Head of caudate nucleus (tissue), 42 donors: Measurements from ENCODE around the gene CDKN2AIPNL.

Experiments
- DNase-seq, 42 donors: peaks; one replicate each; pipeline versions ENCODE4 v3.0.0 to v3.0.0-alpha.2; 2020 to 2021; ENCODE audit warnings: mixed read lengths in 7 of 42
- intact Hi-C: fragments of 100-400 bp; cut with DNase I; formaldehyde crosslinking; loops from one replicate; pipeline ENCODE4 v1.15.0; 2022

CDKN2AIPNL gene

GRCh38 chr5:134411546-134412266 is at the start of gene CDKN2AIPNL:
Gene CDKN2AIPNL (minus strand): TSS chr5:134411881. CDS start chr5:134411854, 27 bp downstream.
- DNase-seq, result peak; percentile 87 to 99 (median 97)
- intact Hi-C loops, result loop anchor here (2.0 to 5.0 kb wide), 2 partner anchors 39 to 111 kb away; partner anchors contain the start of gene UBE2B

- DNase-seq, result no peak
- intact Hi-C loops, result no loop called here
Observed at GRCh38 chr5:134460551-134460950, 48.9 kb upstream of the CDKN2AIPNL start.

GRCh38 chr5:134459491-134459890 is 47.8 kb upstream of the CDKN2AIPNL start:
- no peak for DNase-seq

GRCh38 chr5:134459010-134459403 is 47.3 kb upstream of the CDKN2AIPNL start:
- no peak for DNase-seq
- intact Hi-C loops, result no loop called here

More at GRCh38 chr5:134459491-134459890, 47.8 kb upstream of the CDKN2AIPNL start:
- intact Hi-C loops, result no loop called here

- DNase-seq, result peak in 5 of 42 donors; percentile 18 to 58 (median 28)
- intact Hi-C loops, result no loop called here
Observed at GRCh38 chr5:134458234-134459009, 46.7 kb upstream of the CDKN2AIPNL start.

- intact Hi-C loops, result no loop called here
- DNase-seq, result no peak
Observed at GRCh38 chr5:134457801-134458200, 46.1 kb upstream of the CDKN2AIPNL start.

GRCh38 chr5:134456825-134457224 is 45.1 kb upstream of the CDKN2AIPNL start:
- no peak for DNase-seq
- intact Hi-C loops, result no loop called here

- no peak for DNase-seq
- intact Hi-C loops, result no loop called here
Observed at GRCh38 chr5:134455466-134455865, 43.8 kb upstream of the CDKN2AIPNL start.

GRCh38 chr5:134453016-134453415 is 41.3 kb upstream of the CDKN2AIPNL start:
- no peak for DNase-seq
- intact Hi-C loops, result no loop called here

- DNase-seq, result no peak
- intact Hi-C loops, result no loop called here
Observed at GRCh38 chr5:134451936-134452505, 40.3 kb upstream of the CDKN2AIPNL start.

GRCh38 chr5:134451225-134451935 is 39.7 kb upstream of the CDKN2AIPNL start:
- no peak for DNase-seq
- intact Hi-C loops, result no loop called here

- DNase-seq, result no peak
- intact Hi-C loops, result no loop called here
Observed at GRCh38 chr5:134450374-134450773, 38.7 kb upstream of the CDKN2AIPNL start.

GRCh38 chr5:134449167-134449566 is 37.5 kb upstream of the CDKN2AIPNL start:
- intact Hi-C loops, result no loop called here
- DNase-seq, result no peak

GRCh38 chr5:134447815-134448520 is 36.3 kb upstream of the CDKN2AIPNL start:
- intact Hi-C loops, result no loop called here
- no peak for DNase-seq

GRCh38 chr5:134446938-134447337 is 35.3 kb upstream of the CDKN2AIPNL start:
- intact Hi-C loops, result no loop called here
- DNase-seq, result no peak

- intact Hi-C loops, result no loop called here
- no peak for DNase-seq
Observed at GRCh38 chr5:134445856-134446818, 34.5 kb upstream of the CDKN2AIPNL start.

GRCh38 chr5:134444941-134445471 is 33.3 kb upstream of the CDKN2AIPNL start:
- DNase-seq, result no peak
- intact Hi-C loops, result no loop called here
